Natural killer cell (primary cell): Measurements from ENCODE around the gene TENT5C. TPM values are rescaled to one million over a fixed set of nuclear protein-coding genes. Genes with fewer than 3 reads are reported as not detected.

Source experiments
- ATAC-seq, 3 donors: fragments of 150-1000 bp in 2 of 3; fragments of 200-7000 bp in 1 of 3; cut with Tn5 transposase; 1 replicate in 1 of 3; 2 replicates in 2 of 3; pipeline ENCODE4 v1.10.0; 2021; ENCODE audit warnings: mild to moderate bottlenecking in 2 of 3, moderate library complexity in 2 of 3
- DNase-seq, 2 donors: peaks; one replicate each; pipeline versions ENCODE4 v3.0.0 to v3.0.0-alpha.2; 2013 to 2021; ENCODE audit warnings: mixed read lengths in 1 of 2
- H3K27ac ChIP-seq: one replicate; pipeline ENCODE4 v1.5.1; 2013; ENCODE audit warnings: mild to moderate bottlenecking, low read length
- H3K27me3 ChIP-seq: one replicate; pipeline ENCODE4 v1.6.1; 2013; ENCODE audit warnings: low read length; ENCODE audit not compliant: control insufficient read depth, insufficient read depth
- H3K36me3 ChIP-seq: one replicate; pipeline ENCODE4 v1.6.1; 2013; ENCODE audit warnings: low read length; ENCODE audit not compliant: control insufficient read depth, insufficient read depth
- H3K4me1 ChIP-seq: one replicate; pipeline ENCODE4 v1.6.1; 2013; ENCODE audit warnings: low read length; ENCODE audit not compliant: control insufficient read depth, insufficient read depth
- H3K4me3 ChIP-seq: one replicate; pipeline ENCODE4 v1.5.1; 2013; ENCODE audit warnings: low read length
- H3K9me3 ChIP-seq: one replicate; pipeline ENCODE4 v1.6.1; 2013; ENCODE audit warnings: low read length; ENCODE audit not compliant: control insufficient read depth, insufficient read depth
- H3K27ac Mint-ChIP-seq, 2 donors: one replicate each; pipeline ENCODE4 v1.8.0; 2022; ENCODE audit warnings: mild to moderate bottlenecking in 2 of 2, mixed read lengths in 2 of 2, moderate library complexity in 1 of 2
- H3K27me3 Mint-ChIP-seq, 2 donors: one replicate each; pipeline ENCODE4 v1.8.0; 2022; ENCODE audit warnings: low read depth in 2 of 2, mixed read lengths in 2 of 2
- H3K36me3 Mint-ChIP-seq: one replicate; pipeline ENCODE4 v1.8.0; 2022; ENCODE audit warnings: mixed read lengths
- H3K4me1 Mint-ChIP-seq, 2 donors: one replicate each; pipeline ENCODE4 v1.8.0; 2022; ENCODE audit warnings: mixed read lengths in 2 of 2
- H3K4me3 Mint-ChIP-seq: one replicate; pipeline ENCODE4 v1.8.0; 2022; ENCODE audit warnings: mild to moderate bottlenecking, moderate library complexity, mixed read lengths
- H3K9me3 Mint-ChIP-seq, 2 donors: one replicate each; pipeline ENCODE4 v1.8.0; 2022; ENCODE audit warnings: mixed read lengths in 2 of 2
- CTCF ChIP-seq: fragments of 200-600 bp; IDR thresholded peaks from one replicate; pipeline ENCODE4 v1.8.0; 2022; ENCODE audit warnings: antibody characterized with exemption
- WGBS: methylation state at CpG from one replicate; pipeline ENCODE4 v1.1.7; 2013; ENCODE audit warnings: missing lambda C conversion rate; ENCODE audit not compliant: insufficient coverage; 5-methylcytosine and 5-hydroxymethylcytosine counted together
- intact Hi-C: fragments of 100-400 bp; cut with micrococcal nuclease; formaldehyde crosslinking; loops from one replicate; pipeline ENCODE4 v1.14.2; 2022
- total RNA-seq, 4 donors: library from RNA; stranded (reverse); fragments of 120-200 nt in 1 of 4; gene quantifications; one replicate each; pipeline versions ENCODE4 v1.2.3 to v1.2.4, GENCODE V29; 2013 to 2022

The TENT5C gene
- total RNA-seq, 3 donors from 2014 or later (not counting 1 experiment from before 2014, with no cell fraction given), result 80.6 to 109 (median 90.9) TPM

- intact Hi-C loops, result no loop called here
- no peak for TF ChIP-seq CTCF
- 84% methylated on average over 10 of the region's 10 CpGs for WGBS
- no peaks in the 10 kb centered on the region for H3K4me1 ChIP-seq
- ATAC-seq (no peak), DNase-seq (no peak)
- Mint-ChIP-seq H3K27ac (no peak overlapping the region), H3K4me3 (no peak overlapping the region), H3K36me3 (no peaks in the 10 kb centered on the region), H3K9me3 (no peaks in the 10 kb centered on the region), H3K4me1 (peaks cover 6% of the 10 kb centered on the region in 2 donors), H3K27me3 (no peaks in the 10 kb centered on the region)
- H3K9me3 ChIP-seq, result no peaks in the 10 kb centered on the region
- no peaks in the 10 kb centered on the region for H3K27me3 ChIP-seq
- no peaks in the 10 kb centered on the region for H3K36me3 ChIP-seq
- no peak overlapping the region for H3K27ac ChIP-seq
- H3K4me3 ChIP-seq, result no peak overlapping the region
Measured at GRCh38 chr1:117579221-117579906, 26.5 kb upstream of the TENT5C start.

GRCh38 chr1:117580436-117580835 lies 25.4 kb upstream of the TENT5C start:
- H3K27me3 Mint-ChIP-seq, result no peaks in the 10 kb centered on the region
- H3K27me3 ChIP-seq, result no peaks in the 10 kb centered on the region
- no peak overlapping the region for H3K27ac Mint-ChIP-seq
- no peaks in the 10 kb centered on the region for H3K9me3 Mint-ChIP-seq
- H3K4me1 ChIP-seq, result no peaks in the 10 kb centered on the region
- no peaks in the 10 kb centered on the region for H3K36me3 Mint-ChIP-seq
- no peak overlapping the region for H3K27ac ChIP-seq
- H3K9me3 ChIP-seq, result no peaks in the 10 kb centered on the region
- ATAC-seq (no peak), DNase-seq (no peak)
- no peak for TF ChIP-seq CTCF
- no peak overlapping the region for H3K4me3 Mint-ChIP-seq
- intact Hi-C loops, result no loop called here
- peaks cover 6% of the 10 kb centered on the region in 2 donors for H3K4me1 Mint-ChIP-seq
- no peaks in the 10 kb centered on the region for H3K36me3 ChIP-seq
- 66% methylated on average over 3 of the region's 3 CpGs for WGBS
- H3K4me3 ChIP-seq, result no peak overlapping the region

GRCh38 chr1:117580882-117581281 lies 25.0 kb upstream of the TENT5C start:
- Mint-ChIP-seq H3K4me1 (peaks cover 6% of the 10 kb centered on the region in 2 donors), H3K4me3 (no peak overlapping the region), H3K9me3 (no peaks in the 10 kb centered on the region), H3K27me3 (no peaks in the 10 kb centered on the region), H3K36me3 (no peaks in the 10 kb centered on the region), H3K27ac (no peak overlapping the region)
- DNase-seq, result no peak
- Histone ChIP-seq H3K36me3 (no peaks in the 10 kb centered on the region), H3K27me3 (no peaks in the 10 kb centered on the region), H3K27ac (no peak overlapping the region), H3K4me1 (no peaks in the 10 kb centered on the region), H3K4me3 (no peak overlapping the region), H3K9me3 (no peaks in the 10 kb centered on the region)
- intact Hi-C loops, result no loop called here
- TF ChIP-seq CTCF, result no peak
- 89% methylated on average over 2 of the region's 2 CpGs for WGBS
- no peak for ATAC-seq

- Histone ChIP-seq H3K9me3 (no peaks in the 10 kb centered on the region), H3K36me3 (no peaks in the 10 kb centered on the region), H3K27me3 (no peaks in the 10 kb centered on the region), H3K27ac (no peak overlapping the region), H3K4me3 (no peak overlapping the region), H3K4me1 (no peaks in the 10 kb centered on the region)
- no peak overlapping the region for H3K4me3 Mint-ChIP-seq
- ATAC-seq, result no peak
- no peak for TF ChIP-seq CTCF
- H3K27me3 Mint-ChIP-seq, result no peaks in the 10 kb centered on the region
- DNase-seq, result no peak
- no peaks in the 10 kb centered on the region for H3K36me3 Mint-ChIP-seq
- intact Hi-C loops, result no loop called here
- 89% methylated on average over 8 of the region's 10 CpGs for WGBS
- peaks cover 6% of the 10 kb centered on the region in 2 donors for H3K4me1 Mint-ChIP-seq
- no peak overlapping the region for H3K27ac Mint-ChIP-seq
- no peaks in the 10 kb centered on the region for H3K9me3 Mint-ChIP-seq
Measured at GRCh38 chr1:117581391-117581943, 24.4 kb upstream of the TENT5C start.
